Stomach (tissue), 9 donors: Measurements from ENCODE around the gene AMOTL2. TPM values are rescaled to one million over a fixed set of nuclear protein-coding genes. Genes with fewer than 3 reads are reported as not detected.

Experiments
- DNase-seq, 2 donors: peaks; one replicate each; pipeline versions ENCODE4 v3.0.0 to v3.0.0-alpha.2; 2013 to 2019
- H3K27ac ChIP-seq, 5 donors: fragments of 200-600 bp in 4 of 5; sonication (generic) in 4 of 5; one replicate each; pipeline ENCODE4 v1.5.1; 2013 to 2019; ENCODE audit warnings: mild to moderate bottlenecking in 1 of 5, moderate library complexity in 1 of 5
- H3K27me3 ChIP-seq, 3 donors: fragments of 200-600 bp; sonication (generic); one replicate each; pipeline ENCODE4 v1.5.1; 2017 to 2019; ENCODE audit warnings: mixed run types in 1 of 3
- H3K36me3 ChIP-seq, 4 donors: fragments of 200-600 bp; sonication (generic); 1 replicate in 3 of 4; 2 replicates in 1 of 4; pipeline ENCODE4 v1.5.1; 2016 to 2019
- H3K4me1 ChIP-seq, 4 donors: fragments of 200-600 bp; sonication (generic); one replicate each; pipeline ENCODE4 v1.5.1; 2016 to 2019
- H3K4me3 ChIP-seq, 4 donors: fragments of 200-600 bp; sonication (generic) in 3 of 4; one replicate each; pipeline ENCODE4 v1.5.1; 2016 to 2019; ENCODE audit warnings: mild to moderate bottlenecking in 1 of 4
- H3K9me3 ChIP-seq, 4 donors: fragments of 200-600 bp; sonication (generic); one replicate each; pipeline ENCODE4 v1.5.1; 2016 to 2019
- EP300 ChIP-seq: sonication (generic); formaldehyde crosslinking; IDR thresholded peaks from one replicate; pipeline ENCODE4 v1.6.1; 2017; ENCODE audit warnings: antibody characterized with exemption
- POLR2A ChIP-seq, 4 donors: fragments of 450-650 bp; IDR thresholded peaks; one replicate each; pipeline ENCODE4 v1.6.1; 2016; ENCODE audit warnings: antibody characterized with exemption in 4 of 4, control low read depth in 2 of 4, mild to moderate bottlenecking in 1 of 4, moderate library complexity in 1 of 4
- POLR2AphosphoS5 ChIP-seq, 3 donors: sonication (generic); formaldehyde crosslinking; IDR thresholded peaks; one replicate each; pipeline ENCODE4 v1.6.1; 2016; ENCODE audit warnings: antibody characterized with exemption in 3 of 3
- WGBS, 5 donors: extraction: QIAGEN DNeasy Blood & Tissue Kit in 3 of 5; methylation state at CpG; one replicate each; pipeline versions ENCODE4 v1.1.5 to v1.1.7; 2013 to 2018; 5-methylcytosine and 5-hydroxymethylcytosine counted together
- intact Hi-C: fragments of 100-400 bp; cut with DNase I; formaldehyde crosslinking; loops from one replicate; pipeline ENCODE4 v1.15.1; 2023; ENCODE audit warnings: low total_unique reads
- polyA plus RNA-seq, 3 donors: library from polyadenylated mRNA; stranded (reverse); fragments of 200-250 nt; gene quantifications; one replicate each; pipeline ENCODE4 v1.2.3, GENCODE V29; 2013
- total RNA-seq, 5 donors: library from RNA; depleted of rRNA; stranded (reverse); fragments of >200 nt; gene quantifications; one replicate each; pipeline versions ENCODE4 v1.1.0 to v1.2.3, GENCODE V29; 2014 to 2016
- TF ChIP-seq, protein P1 (sequence below), 7 experiments: fragments of 450-650 bp in 4 of 7; fragments of 200-600 bp in 3 of 7; sonication (generic) in 3 of 7; IDR thresholded peaks; one replicate each; pipeline ENCODE4 v1.5.1; 2016 to 2019; ENCODE audit warnings: antibody characterized with exemption in 7 of 7, control low read depth in 2 of 7, mild to moderate bottlenecking in 1 of 7
- donor health status: healthy with polysubstance abuse.
- donor health status: Bipolar disorder and iron deficiency.
- donor health status: healthy.

Gene AMOTL2
- total and polyA plus RNA-seq, 8 donors = 10.6 to 782 (median 37.0) TPM

DNA sequence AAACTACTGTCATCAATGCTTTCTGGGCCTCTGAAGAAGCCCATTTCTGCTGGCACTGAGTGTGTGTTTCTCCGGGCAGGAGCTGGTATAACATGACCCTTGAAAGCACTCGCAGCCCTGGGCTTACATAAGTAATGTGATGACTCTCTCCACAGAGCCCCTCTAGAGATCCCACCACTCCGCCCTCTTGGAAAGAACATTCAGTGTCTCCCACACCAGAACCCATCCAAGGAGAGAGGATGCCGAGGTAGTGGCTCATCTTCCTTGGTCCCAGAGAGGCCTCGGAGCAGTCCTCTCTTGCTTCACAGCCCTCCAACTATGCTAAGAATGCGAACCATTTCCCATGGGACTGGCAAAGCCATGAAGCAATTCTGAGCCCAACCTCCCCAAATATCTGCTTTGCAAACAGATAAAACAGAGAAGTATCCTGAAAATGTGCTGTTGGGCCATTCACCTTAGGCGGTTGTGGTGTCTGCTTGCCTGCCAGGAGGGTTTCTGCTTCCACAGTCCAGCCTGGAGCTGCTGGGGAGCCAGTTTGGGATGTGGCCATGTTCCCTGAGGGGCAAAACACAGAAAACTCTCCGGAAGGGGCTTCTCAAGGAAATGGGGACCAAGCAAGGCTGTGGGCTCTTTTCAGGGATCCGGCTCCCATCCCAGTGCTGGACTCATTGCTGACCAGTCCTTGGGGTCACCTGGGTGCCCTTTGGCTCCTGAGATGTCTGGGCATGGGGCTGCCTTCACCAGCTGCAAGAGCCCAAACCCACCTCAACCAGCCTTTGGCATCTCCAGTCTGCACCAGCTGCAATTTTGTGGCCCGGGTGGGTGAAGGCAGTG lies 47.3 kb downstream of the AMOTL2 start:
- Histone ChIP-seq H3K36me3 (no peaks in the 10 kb centered on the region), H3K9me3 (no peaks in the 10 kb centered on the region), H3K27ac (peak overlapping the region in 4 of 5 donors; percentile 42 to 75 (median 58)), H3K27me3 (no peaks in the 10 kb centered on the region), H3K4me3 (no peak overlapping the region), H3K4me1 (peaks cover 28 to 67% (median 42%) of the 10 kb centered on the region in 4 donors)
- TF ChIP-seq POLR2AphosphoS5 (IDR thresholded peaks at IDR 0.05) = peak in 2 of 3 donors; percentile 60 to 65
- no peak for TF ChIP-seq POLR2A (IDR thresholded peaks at IDR 0.05)
- 65 to 82% (median 72%) methylated on average over 9 to 10 of the region's 10 CpGs for WGBS, 5 donors
- peak in 1 of 2 donors; percentile 73 for DNase-seq
- intact Hi-C loops = no loop called here

DNA sequence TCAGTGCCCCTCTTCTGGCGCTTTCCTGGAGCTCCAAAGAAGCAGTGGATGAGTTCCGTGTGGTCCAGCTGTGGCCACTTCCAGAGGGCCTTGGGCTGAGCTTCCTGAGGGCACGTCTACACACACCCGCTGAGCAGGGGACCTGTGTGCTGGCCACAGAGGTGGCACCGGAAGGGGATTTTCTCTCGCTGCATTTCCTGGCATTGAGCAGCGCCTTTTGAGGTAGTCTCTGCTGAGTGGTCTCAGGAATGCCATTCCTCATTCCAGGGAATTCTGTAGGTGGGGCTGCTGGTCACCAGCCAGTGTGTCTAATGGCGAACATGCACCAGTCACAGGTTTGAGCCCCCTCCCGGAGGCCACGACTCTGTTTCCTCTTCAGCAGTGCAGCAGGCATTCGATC lies 48.1 kb downstream of the AMOTL2 start:
- peaks cover 19 to 63% (median 37%) of the 10 kb centered on the region in 4 donors for H3K4me1 ChIP-seq
- H3K4me3 ChIP-seq = no peak overlapping the region
- peak overlapping the region; percentile 30 to 75 (median 55) for H3K27ac ChIP-seq
- no peaks in the 10 kb centered on the region for H3K36me3 ChIP-seq
- WGBS, 5 donors = 65 to 80% (median 69%) methylated on average over 8 to 11 of the region's 11 CpGs
- no peak for DNase-seq
- TF ChIP-seq, protein P1, sequence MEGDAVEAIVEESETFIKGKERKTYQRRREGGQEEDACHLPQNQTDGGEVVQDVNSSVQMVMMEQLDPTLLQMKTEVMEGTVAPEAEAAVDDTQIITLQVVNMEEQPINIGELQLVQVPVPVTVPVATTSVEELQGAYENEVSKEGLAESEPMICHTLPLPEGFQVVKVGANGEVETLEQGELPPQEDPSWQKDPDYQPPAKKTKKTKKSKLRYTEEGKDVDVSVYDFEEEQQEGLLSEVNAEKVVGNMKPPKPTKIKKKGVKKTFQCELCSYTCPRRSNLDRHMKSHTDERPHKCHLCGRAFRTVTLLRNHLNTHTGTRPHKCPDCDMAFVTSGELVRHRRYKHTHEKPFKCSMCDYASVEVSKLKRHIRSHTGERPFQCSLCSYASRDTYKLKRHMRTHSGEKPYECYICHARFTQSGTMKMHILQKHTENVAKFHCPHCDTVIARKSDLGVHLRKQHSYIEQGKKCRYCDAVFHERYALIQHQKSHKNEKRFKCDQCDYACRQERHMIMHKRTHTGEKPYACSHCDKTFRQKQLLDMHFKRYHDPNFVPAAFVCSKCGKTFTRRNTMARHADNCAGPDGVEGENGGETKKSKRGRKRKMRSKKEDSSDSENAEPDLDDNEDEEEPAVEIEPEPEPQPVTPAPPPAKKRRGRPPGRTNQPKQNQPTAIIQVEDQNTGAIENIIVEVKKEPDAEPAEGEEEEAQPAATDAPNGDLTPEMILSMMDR (IDR thresholded peaks at IDR 0.05) = no peak
- no peak for TF ChIP-seq POLR2A (IDR thresholded peaks at IDR 0.05)
- no peak for TF ChIP-seq EP300
- no peak for TF ChIP-seq POLR2AphosphoS5 (IDR thresholded peaks at IDR 0.05)
- no peaks in the 10 kb centered on the region for H3K27me3 ChIP-seq
- intact Hi-C loops = no loop called here
- no peaks in the 10 kb centered on the region for H3K9me3 ChIP-seq

DNA sequence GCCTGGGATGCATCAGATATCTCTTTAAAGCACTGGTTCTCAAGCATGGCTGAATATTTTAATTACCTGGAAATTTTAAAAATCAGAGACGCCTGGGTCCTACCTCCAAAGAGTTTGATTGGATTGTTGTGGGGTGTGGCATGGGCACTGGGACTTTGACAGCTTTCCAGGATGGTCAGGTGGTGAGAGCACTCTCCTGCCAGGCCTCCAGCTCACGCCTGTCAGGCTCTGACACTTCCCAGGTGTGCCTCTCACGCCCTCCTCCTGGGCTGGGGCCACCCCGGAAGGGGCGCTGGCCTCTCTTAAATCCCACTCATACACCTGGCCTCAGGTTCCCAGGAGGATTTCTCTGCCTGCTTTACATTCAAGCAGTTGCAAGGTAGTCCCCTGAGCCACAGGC lies 48.5 kb downstream of the AMOTL2 start:
- no peaks in the 10 kb centered on the region for H3K9me3 ChIP-seq
- H3K4me1 ChIP-seq = peaks cover 22 to 59% (median 36%) of the 10 kb centered on the region in 4 donors
- intact Hi-C loops = no loop called here
- TF ChIP-seq POLR2AphosphoS5 (IDR thresholded peaks at IDR 0.05) (no peak), EP300 (no peak), POLR2A (IDR thresholded peaks at IDR 0.05) (no peak)
- TF ChIP-seq, protein P1 (IDR thresholded peaks at IDR 0.05) = no peak
- H3K27me3 ChIP-seq = no peaks in the 10 kb centered on the region
- H3K36me3 ChIP-seq = no peaks in the 10 kb centered on the region
- H3K27ac ChIP-seq = peak overlapping the region; percentile 30 to 75 (median 55)
- WGBS, 5 donors = 27 to 49% (median 31%) methylated on average over 1 to 5 of the region's 5 CpGs
- DNase-seq = peak in 1 of 2 donors; percentile 67
- no peak overlapping the region for H3K4me3 ChIP-seq

GRCh38 chr3:134325061-134325705 lies 49.1 kb downstream of the AMOTL2 start:
- H3K27ac ChIP-seq = peak overlapping the region in 1 of 5 donors; percentile 56
- H3K4me1 ChIP-seq = peaks cover 25 to 56% (median 38%) of the 10 kb centered on the region in 4 donors
- no peaks in the 10 kb centered on the region for H3K36me3 ChIP-seq
- DNase-seq = no peak
- no peaks in the 10 kb centered on the region for H3K9me3 ChIP-seq
- intact Hi-C loops = no loop called here
- TF ChIP-seq EP300 = no peak
- no peak for TF ChIP-seq POLR2AphosphoS5 (IDR thresholded peaks at IDR 0.05)
- no peaks in the 10 kb centered on the region for H3K27me3 ChIP-seq
- 76 to 91% (median 85%) methylated on average over 1 of the region's 1 CpG for WGBS, 5 donors
- H3K4me3 ChIP-seq = no peak overlapping the region
